ENCODE measurements around the gene RRM1.

RRM1 gene

DNA sequence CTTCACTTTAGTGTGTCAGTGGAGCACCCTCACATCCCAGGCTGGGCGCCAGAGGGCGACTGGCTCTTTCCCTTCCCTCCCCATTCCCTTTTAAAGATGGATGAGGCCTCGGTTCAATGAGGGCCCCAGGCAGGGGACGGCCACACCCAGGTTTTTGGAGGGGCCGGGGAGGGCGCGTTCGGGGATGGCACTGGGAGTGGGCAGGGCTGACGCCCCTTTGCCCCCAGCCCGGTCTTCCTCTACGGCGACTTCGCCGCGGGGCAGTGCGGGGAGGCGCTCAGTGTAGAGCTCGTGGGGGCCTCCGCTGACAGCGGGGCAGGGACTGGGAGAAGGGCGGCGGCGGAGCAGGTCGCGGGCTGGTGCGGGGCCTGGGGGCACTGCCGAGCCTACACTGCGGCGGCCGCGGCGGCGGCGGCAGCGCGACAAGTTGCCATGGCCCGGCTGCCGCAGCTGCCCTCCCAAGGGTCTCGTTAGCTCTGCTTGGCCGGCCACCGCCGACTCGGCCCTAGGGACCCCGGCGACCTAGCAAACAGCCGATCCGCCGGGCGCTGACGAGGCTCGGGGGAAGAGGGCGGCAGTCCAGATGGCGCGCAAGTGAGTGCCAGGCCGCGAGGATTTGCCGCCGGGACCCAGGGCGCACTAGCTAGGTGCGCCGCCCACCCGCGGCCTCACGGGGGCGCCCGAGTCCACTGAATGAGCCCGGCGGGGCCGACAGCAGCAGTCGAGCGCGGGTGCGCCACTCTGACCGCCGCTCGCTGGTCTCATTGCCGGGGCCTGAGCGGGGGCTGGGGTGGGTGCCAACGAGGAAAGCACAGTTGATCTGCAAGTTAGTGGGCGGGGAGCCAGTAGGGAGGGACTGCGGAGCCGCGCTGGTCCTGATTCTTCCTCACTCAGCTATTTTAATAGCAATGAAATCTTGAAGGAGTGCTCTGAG lies 92.7 kb downstream of the RRM1 start:
- peak; percentile 80 for DNase-seq (ENCODE audit: low spot score)

Data from CD4-positive, alpha-beta T cell treated with Interleukin-2 at 100 ng/mL for 4 hours (primary cell).